Ascending aorta (tissue), 2 donors: ENCODE measurements around the gene MAGIX. TPM values are rescaled to one million over a fixed set of nuclear protein-coding genes. Genes with fewer than 3 reads are reported as not detected.

Experiments
- DNase-seq, 2 donors: peaks; one replicate each; pipeline ENCODE4 v3.0.0-alpha.2; 2019; ENCODE audit warnings: low spot score in 2 of 2
- H3K27ac ChIP-seq, 2 donors: fragments of 200-600 bp; sonication (generic); one replicate each; pipeline ENCODE4 v1.5.1; 2016 to 2017; ENCODE audit warnings: mild to moderate bottlenecking in 1 of 2
- H3K27me3 ChIP-seq: fragments of 200-600 bp; sonication (generic); one replicate; pipeline ENCODE4 v1.5.1; 2017
- H3K36me3 ChIP-seq, 2 donors: fragments of 200-600 bp; sonication (generic); one replicate each; pipeline ENCODE4 v1.5.1; 2016
- H3K4me1 ChIP-seq, 2 donors: fragments of 200-600 bp; sonication (generic); one replicate each; pipeline ENCODE4 v1.5.1; 2016 to 2017; ENCODE audit warnings: mild to moderate bottlenecking in 1 of 2
- H3K4me3 ChIP-seq, 2 donors: fragments of 200-600 bp; sonication (generic); one replicate each; pipeline ENCODE4 v1.5.1; 2016 to 2017; ENCODE audit warnings: mild to moderate bottlenecking in 1 of 2
- H3K9me3 ChIP-seq, 2 donors: fragments of 200-600 bp; sonication (generic); one replicate each; pipeline ENCODE4 v1.5.1; 2016
- intact Hi-C: fragments of 100-400 bp; cut with DNase I; formaldehyde crosslinking; loops from one replicate; pipeline ENCODE4 v1.15.1; 2023
- total RNA-seq: library from RNA; depleted of rRNA; stranded (reverse); fragments of >200 nt; gene quantifications from one replicate; pipeline ENCODE4 v1.1.0, GENCODE V29; 2016
- TF ChIP-seq, protein P1 (sequence below), 3 experiments: fragments of 200-600 bp in 2 of 3; fragments of 450-650 bp in 1 of 3; sonication (generic) in 2 of 3; IDR thresholded peaks; one replicate each; pipeline ENCODE4 v1.5.1; 2016 to 2019; ENCODE audit warnings: antibody characterized with exemption in 3 of 3, mild to moderate bottlenecking in 1 of 3, moderate library complexity in 1 of 3

The MAGIX gene
- total RNA-seq, 1 donor from 2014 or later, result 0.32 TPM

DNA sequence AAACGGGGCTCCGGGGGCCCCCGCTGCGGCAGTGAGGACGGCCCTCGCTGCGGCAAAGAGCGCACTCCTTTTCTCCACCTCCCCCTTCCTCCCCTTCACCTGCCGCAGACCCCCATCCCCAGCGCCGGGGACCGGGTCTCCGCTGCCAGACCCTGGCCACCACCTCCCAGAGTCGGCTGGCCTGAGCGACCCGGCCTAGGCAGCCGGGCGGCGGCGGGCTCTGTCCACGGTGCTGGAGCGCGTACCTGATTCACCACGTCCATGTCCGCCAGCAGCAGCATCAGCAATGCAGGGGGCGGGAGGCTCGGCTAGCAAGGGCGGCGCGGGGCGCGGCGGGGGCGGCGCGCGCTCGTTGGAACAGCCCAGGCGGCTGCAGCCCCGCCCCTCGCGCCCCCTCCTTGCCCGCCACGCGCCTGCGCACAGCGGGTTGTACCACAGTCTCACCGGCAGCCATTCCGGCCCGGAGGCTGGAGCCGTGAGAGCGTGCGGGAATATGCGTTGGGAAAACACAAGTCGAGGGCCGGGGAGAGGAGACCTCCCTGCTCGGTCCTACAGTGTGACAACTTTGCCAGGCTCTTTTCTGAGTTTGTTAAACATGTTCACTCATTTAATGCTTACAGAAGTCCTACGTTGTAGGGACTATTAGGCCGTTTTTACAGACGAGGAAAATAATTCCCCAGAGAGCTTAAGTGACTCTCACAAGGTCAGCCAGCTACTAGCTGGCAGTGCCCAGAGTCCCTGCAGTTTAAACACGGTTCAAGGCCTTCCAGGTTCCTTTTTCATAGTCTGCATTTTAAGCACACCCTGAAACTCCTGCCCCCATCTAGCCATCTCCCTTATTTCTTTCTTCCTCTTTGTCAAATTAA is 37.6 kb downstream of the MAGIX start, which contains the start of gene SYP:
SYP (minus strand) TSS at position 288 of the 866 bp plus-strand sequence; CDS start at position 281, 7 bp downstream.
- DNase-seq, result peak; percentile 65 to 95
- TF ChIP-seq, protein P1, sequence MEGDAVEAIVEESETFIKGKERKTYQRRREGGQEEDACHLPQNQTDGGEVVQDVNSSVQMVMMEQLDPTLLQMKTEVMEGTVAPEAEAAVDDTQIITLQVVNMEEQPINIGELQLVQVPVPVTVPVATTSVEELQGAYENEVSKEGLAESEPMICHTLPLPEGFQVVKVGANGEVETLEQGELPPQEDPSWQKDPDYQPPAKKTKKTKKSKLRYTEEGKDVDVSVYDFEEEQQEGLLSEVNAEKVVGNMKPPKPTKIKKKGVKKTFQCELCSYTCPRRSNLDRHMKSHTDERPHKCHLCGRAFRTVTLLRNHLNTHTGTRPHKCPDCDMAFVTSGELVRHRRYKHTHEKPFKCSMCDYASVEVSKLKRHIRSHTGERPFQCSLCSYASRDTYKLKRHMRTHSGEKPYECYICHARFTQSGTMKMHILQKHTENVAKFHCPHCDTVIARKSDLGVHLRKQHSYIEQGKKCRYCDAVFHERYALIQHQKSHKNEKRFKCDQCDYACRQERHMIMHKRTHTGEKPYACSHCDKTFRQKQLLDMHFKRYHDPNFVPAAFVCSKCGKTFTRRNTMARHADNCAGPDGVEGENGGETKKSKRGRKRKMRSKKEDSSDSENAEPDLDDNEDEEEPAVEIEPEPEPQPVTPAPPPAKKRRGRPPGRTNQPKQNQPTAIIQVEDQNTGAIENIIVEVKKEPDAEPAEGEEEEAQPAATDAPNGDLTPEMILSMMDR (IDR thresholded peaks at IDR 0.05), result no peak
- H3K27me3 ChIP-seq, result no peaks in the 10 kb centered on the region
- no peaks in the 10 kb centered on the region for H3K9me3 ChIP-seq
- H3K36me3 ChIP-seq, result no peaks in the 10 kb centered on the region
- intact Hi-C loops, result loop anchor here (1.0 to 2.0 kb wide), 3 partner anchors 9 to 69 kb away; partner anchors contain the start of genes CCDC22 and PPP1R3F
- H3K4me1 ChIP-seq, result no peaks in the 10 kb centered on the region
- peak within 1 kb of the TSS; percentile 51 to 59 for H3K27ac ChIP-seq
- peak within 1 kb of the TSS; percentile 33 to 61 for H3K4me3 ChIP-seq

DNA sequence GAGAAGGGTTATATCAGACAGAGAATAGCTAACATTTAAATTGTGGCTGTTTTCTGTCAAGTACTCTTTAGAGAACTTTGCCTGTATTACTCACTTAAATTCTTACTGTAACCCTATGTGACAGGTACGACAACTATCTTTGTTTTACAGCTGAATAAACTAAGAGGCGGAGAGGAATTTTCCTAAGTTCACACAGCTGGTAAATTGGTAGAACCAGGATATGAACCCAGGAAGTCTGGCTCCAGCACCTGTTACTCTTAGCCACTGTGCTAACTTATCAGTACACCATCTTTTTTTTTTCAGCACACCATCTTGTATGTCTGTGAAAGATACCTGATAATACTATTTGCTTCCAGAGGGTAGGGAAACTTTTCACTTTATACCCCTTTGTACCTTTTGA is 39.5 kb downstream of the MAGIX start:
- no peaks in the 10 kb centered on the region for H3K9me3 ChIP-seq
- H3K36me3 ChIP-seq, result no peaks in the 10 kb centered on the region
- H3K4me3 ChIP-seq, result no peak overlapping the region
- intact Hi-C loops, result no loop called here
- TF ChIP-seq, protein P1 (IDR thresholded peaks at IDR 0.05), result no peak
- H3K4me1 ChIP-seq, result no peaks in the 10 kb centered on the region
- no peaks in the 10 kb centered on the region for H3K27me3 ChIP-seq
- DNase-seq, result no peak
- H3K27ac ChIP-seq, result no peak overlapping the region

DNA sequence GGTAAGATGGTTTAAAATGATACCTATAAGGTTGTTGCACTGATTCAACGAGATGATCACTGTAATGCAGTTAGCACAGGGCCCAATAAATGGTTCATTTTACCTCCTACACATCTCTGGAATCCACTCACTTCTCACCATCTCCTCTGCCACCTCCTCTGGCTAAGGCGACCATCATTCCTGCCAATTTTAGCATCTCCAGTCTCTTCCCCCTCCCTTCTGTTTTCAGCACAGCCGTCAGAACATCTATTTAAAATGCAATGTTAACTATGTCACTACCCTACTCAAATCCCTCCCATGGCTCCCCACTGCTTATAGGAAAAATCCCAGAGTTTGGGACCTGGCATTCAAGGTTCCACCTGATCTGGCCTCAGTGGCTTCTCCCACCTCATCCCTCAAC is 41.0 kb downstream of the MAGIX start:
- DNase-seq, result no peak
- Histone ChIP-seq H3K4me3 (no peak overlapping the region), H3K4me1 (no peaks in the 10 kb centered on the region), H3K27ac (no peak overlapping the region), H3K27me3 (no peaks in the 10 kb centered on the region), H3K9me3 (no peaks in the 10 kb centered on the region), H3K36me3 (no peaks in the 10 kb centered on the region)
- intact Hi-C loops, result no loop called here
- TF ChIP-seq, protein P1 (IDR thresholded peaks at IDR 0.05), result no peak

DNA sequence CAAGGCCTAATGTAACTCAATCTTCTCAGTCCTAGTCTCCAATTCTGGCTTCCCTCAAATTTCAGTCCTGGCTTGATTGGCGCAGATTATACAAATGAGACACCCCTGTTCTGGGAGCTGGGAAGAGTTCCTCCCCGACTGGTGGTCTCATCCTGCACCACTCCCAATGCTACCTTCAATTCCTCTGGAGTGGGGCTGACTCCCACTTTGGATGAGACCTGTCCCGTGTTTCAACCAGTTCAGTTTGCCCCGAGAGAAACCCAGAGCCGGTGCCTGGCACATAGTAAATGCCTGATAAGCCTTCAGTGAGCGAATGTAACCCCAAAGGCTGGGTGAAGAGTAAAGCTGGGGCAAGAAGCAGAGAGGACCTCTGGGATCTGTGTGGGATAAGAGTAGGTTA is 41.5 kb downstream of the MAGIX start:
- Histone ChIP-seq H3K4me1 (no peaks in the 10 kb centered on the region), H3K36me3 (no peaks in the 10 kb centered on the region), H3K27ac (no peak overlapping the region), H3K9me3 (no peaks in the 10 kb centered on the region), H3K27me3 (no peaks in the 10 kb centered on the region), H3K4me3 (no peak overlapping the region)
- TF ChIP-seq, protein P1 (IDR thresholded peaks at IDR 0.05), result no peak
- intact Hi-C loops, result no loop called here
- no peak for DNase-seq

DNA sequence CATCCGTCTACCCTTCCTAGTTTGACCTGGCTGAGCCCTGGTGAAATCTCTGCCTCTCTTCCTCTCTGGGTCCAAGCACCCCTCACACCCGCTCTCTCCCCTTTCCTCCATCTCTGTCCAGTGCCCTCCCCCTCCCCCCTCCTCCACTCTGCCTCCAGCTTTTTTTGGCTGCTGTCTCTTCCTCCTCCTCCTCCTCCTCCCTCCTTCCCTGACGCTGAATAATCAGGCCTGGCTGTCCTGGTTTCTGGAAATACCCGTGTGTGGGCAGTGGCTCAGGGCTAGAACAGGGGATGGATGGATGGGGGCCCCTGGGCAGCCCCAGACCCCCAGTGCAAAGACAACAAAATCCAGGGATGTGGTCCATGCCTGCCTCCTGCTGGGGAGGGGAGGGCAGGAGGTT is 42.2 kb downstream of the MAGIX start:
- Histone ChIP-seq H3K27me3 (no peaks in the 10 kb centered on the region), H3K4me1 (no peaks in the 10 kb centered on the region), H3K4me3 (no peak overlapping the region), H3K9me3 (no peaks in the 10 kb centered on the region), H3K27ac (no peak overlapping the region), H3K36me3 (no peaks in the 10 kb centered on the region)
- intact Hi-C loops, result no loop called here
- DNase-seq, result no peak
- TF ChIP-seq, protein P1 (IDR thresholded peaks at IDR 0.05), result no peak
